Renal pelvis (tissue), 12 donors: ENCODE results near the gene PUM2. TPM values are rescaled to one million over a fixed set of nuclear protein-coding genes. Genes with fewer than 3 reads are reported as not detected.
"Not testable (repeated sequence)": the region's sequence is repeated elsewhere in the genome, so short reads cannot be mapped to it uniquely, and the experiment has no call there.

Source experiments
- DNase-seq: peaks from one replicate; pipeline ENCODE4 v3.0.0-alpha.2; 2013
- long read RNA-seq, 16 experiments: transcript quantifications; one replicate each; lab custom pipeline, GENCODE V29; 2026
- polyA plus RNA-seq, 3 donors: library from polyadenylated mRNA; unstranded; fragments of 120-200 nt; gene quantifications; one replicate each; pipeline ENCODE4 v1.2.1, GENCODE V29; 2013; ENCODE audit not compliant: insufficient read length in 3 of 3

PUM2 gene
- polyA plus RNA-seq = 100 to 1,000 TPM in 2 of 3 donors, 10 to 100 TPM in 1; 91.5 to 111 (median 102) TPM
- long read RNA-seq, donor 1, partial matches to known transcripts = 12 of 13 reads
- long read RNA-seq, donor 1, other reads (novel, unspliced or antisense) = 0 of 13 reads
- long read RNA-seq, donor 2, partial matches to known transcripts = 22 of 22 reads
- long read RNA-seq, donor 2, other reads (novel, unspliced or antisense) = 0 of 22 reads
- long read RNA-seq, donor 3, partial matches to known transcripts = 16 of 16 reads
- long read RNA-seq, donor 3, other reads (novel, unspliced or antisense) = 0 of 16 reads
- long read RNA-seq, donor 4, partial matches to known transcripts = 6 of 6 reads
- long read RNA-seq, donor 4, other reads (novel, unspliced or antisense) = 0 of 6 reads
- long read RNA-seq, donor 5, partial matches to known transcripts = 5 of 6 reads
- long read RNA-seq, donor 5, other reads (novel, unspliced or antisense) = 0 of 6 reads
- long read RNA-seq, donor 6, partial matches to known transcripts = 47 of 49 reads
- long read RNA-seq, donor 6, other reads (novel, unspliced or antisense) = 0 of 49 reads
- long read RNA-seq, donor 7, partial matches to known transcripts = 14 of 15 reads
- long read RNA-seq, donor 7, other reads (novel, unspliced or antisense) = 0 of 15 reads
- long read RNA-seq, donor 8, full-length matches to known transcripts = 1 of 1 reads
- long read RNA-seq, donor 8, partial matches to known transcripts = 0 of 1 reads
- long read RNA-seq, donor 8, other reads (novel, unspliced or antisense) = 0 of 1 reads
- long read RNA-seq, donor 9, partial matches to known transcripts = 16 of 18 reads
- long read RNA-seq, donor 9, other reads (novel, unspliced or antisense) = 0 of 18 reads
- long read RNA-seq, donor 10, partial matches to known transcripts = 30 of 30 reads
- long read RNA-seq, donor 10, other reads (novel, unspliced or antisense) = 0 of 30 reads
- long read RNA-seq, donor 11, partial matches to known transcripts = 8 of 11 reads
- long read RNA-seq, donor 11, other reads (novel, unspliced or antisense) = 0 of 11 reads
- long read RNA-seq, donor 12, partial matches to known transcripts = 46 of 48 reads
- long read RNA-seq, donor 12, other reads (novel, unspliced or antisense) = 0 of 48 reads
- long read RNA-seq, donor 13, partial matches to known transcripts = 5 of 5 reads
- long read RNA-seq, donor 13, other reads (novel, unspliced or antisense) = 0 of 5 reads
- long read RNA-seq, donor 14 = 0 reads
- long read RNA-seq, donor 15, partial matches to known transcripts = 30 of 32 reads
- long read RNA-seq, donor 15, other reads (novel, unspliced or antisense) = 0 of 32 reads
- long read RNA-seq, donor 16, partial matches to known transcripts = 6 of 6 reads
- long read RNA-seq, donor 16, other reads (novel, unspliced or antisense) = 0 of 6 reads

GRCh38 chr2:20350753-20351554 lies at the start of gene PUM2:
Gene PUM2, minus strand, starts transcription at chr2:20350844. Its CDS starts 23,484 bp downstream, at chr2:20327360.
- DNase-seq = peak; percentile 97

GRCh38 chr2:20400306-20400705 lies 49.7 kb upstream of the PUM2 start:
- DNase-seq = no peak

GRCh38 chr2:20398956-20399567 lies 48.4 kb upstream of the PUM2 start:
- no peak for DNase-seq

GRCh38 chr2:20397811-20398447 lies 47.3 kb upstream of the PUM2 start:
- no peak for DNase-seq

- no peak for DNase-seq
Measured at GRCh38 chr2:20396356-20397000, 45.8 kb upstream of the PUM2 start.

GRCh38 chr2:20393986-20394385 lies 43.3 kb upstream of the PUM2 start:
- DNase-seq = no peak

GRCh38 chr2:20391951-20392699 lies 41.5 kb upstream of the PUM2 start:
- no peak for DNase-seq

GRCh38 chr2:20390524-20391123 lies 40.0 kb upstream of the PUM2 start:
- DNase-seq = no peak

- DNase-seq = no peak
Measured at GRCh38 chr2:20384953-20385352, 34.3 kb upstream of the PUM2 start.

- DNase-seq = no peak
Measured at GRCh38 chr2:20382965-20383810, 32.5 kb upstream of the PUM2 start.

- DNase-seq = no peak
Measured at GRCh38 chr2:20381457-20381856, 30.8 kb upstream of the PUM2 start.

- peak; percentile 74 for DNase-seq
Measured at GRCh38 chr2:20378891-20379519, 28.4 kb upstream of the PUM2 start.

GRCh38 chr2:20378341-20378740 lies 27.7 kb upstream of the PUM2 start:
- no peak for DNase-seq

GRCh38 chr2:20377741-20378140 lies 27.1 kb upstream of the PUM2 start:
- DNase-seq = no peak

- DNase-seq = not testable (repeated sequence)
Measured at GRCh38 chr2:20374982-20375381, 24.3 kb upstream of the PUM2 start.

GRCh38 chr2:20372896-20373640 lies 22.4 kb upstream of the PUM2 start:
- no peak for DNase-seq
